Natural killer cell (primary cell): ENCODE measurements around the gene MMP10. TPM values are rescaled to one million over a fixed set of nuclear protein-coding genes. Genes with fewer than 3 reads are reported as not detected.

Source experiments
- ATAC-seq, 3 donors: fragments of 150-1000 bp in 2 of 3; fragments of 200-7000 bp in 1 of 3; cut with Tn5 transposase; 1 replicate in 1 of 3; 2 replicates in 2 of 3; pipeline ENCODE4 v1.10.0; 2021; ENCODE audit warnings: mild to moderate bottlenecking in 2 of 3, moderate library complexity in 2 of 3
- DNase-seq, 2 donors: peaks; one replicate each; pipeline versions ENCODE4 v3.0.0 to v3.0.0-alpha.2; 2013 to 2021; ENCODE audit warnings: mixed read lengths in 1 of 2
- H3K27ac ChIP-seq: one replicate; pipeline ENCODE4 v1.5.1; 2013; ENCODE audit warnings: mild to moderate bottlenecking, low read length
- H3K27me3 ChIP-seq: one replicate; pipeline ENCODE4 v1.6.1; 2013; ENCODE audit warnings: low read length; ENCODE audit not compliant: control insufficient read depth, insufficient read depth
- H3K36me3 ChIP-seq: one replicate; pipeline ENCODE4 v1.6.1; 2013; ENCODE audit warnings: low read length; ENCODE audit not compliant: control insufficient read depth, insufficient read depth
- H3K4me1 ChIP-seq: one replicate; pipeline ENCODE4 v1.6.1; 2013; ENCODE audit warnings: low read length; ENCODE audit not compliant: control insufficient read depth, insufficient read depth
- H3K4me3 ChIP-seq: one replicate; pipeline ENCODE4 v1.5.1; 2013; ENCODE audit warnings: low read length
- H3K9me3 ChIP-seq: one replicate; pipeline ENCODE4 v1.6.1; 2013; ENCODE audit warnings: low read length; ENCODE audit not compliant: control insufficient read depth, insufficient read depth
- H3K27ac Mint-ChIP-seq, 2 donors: one replicate each; pipeline ENCODE4 v1.8.0; 2022; ENCODE audit warnings: mild to moderate bottlenecking in 2 of 2, mixed read lengths in 2 of 2, moderate library complexity in 1 of 2
- H3K27me3 Mint-ChIP-seq, 2 donors: one replicate each; pipeline ENCODE4 v1.8.0; 2022; ENCODE audit warnings: low read depth in 2 of 2, mixed read lengths in 2 of 2
- H3K36me3 Mint-ChIP-seq: one replicate; pipeline ENCODE4 v1.8.0; 2022; ENCODE audit warnings: mixed read lengths
- H3K4me1 Mint-ChIP-seq, 2 donors: one replicate each; pipeline ENCODE4 v1.8.0; 2022; ENCODE audit warnings: mixed read lengths in 2 of 2
- H3K4me3 Mint-ChIP-seq: one replicate; pipeline ENCODE4 v1.8.0; 2022; ENCODE audit warnings: mild to moderate bottlenecking, moderate library complexity, mixed read lengths
- H3K9me3 Mint-ChIP-seq, 2 donors: one replicate each; pipeline ENCODE4 v1.8.0; 2022; ENCODE audit warnings: mixed read lengths in 2 of 2
- CTCF ChIP-seq: fragments of 200-600 bp; IDR thresholded peaks from one replicate; pipeline ENCODE4 v1.8.0; 2022; ENCODE audit warnings: antibody characterized with exemption
- WGBS: methylation state at CpG from one replicate; pipeline ENCODE4 v1.1.7; 2013; ENCODE audit warnings: missing lambda C conversion rate; ENCODE audit not compliant: insufficient coverage; 5-methylcytosine and 5-hydroxymethylcytosine counted together
- intact Hi-C: fragments of 100-400 bp; cut with micrococcal nuclease; formaldehyde crosslinking; loops from one replicate; pipeline ENCODE4 v1.14.2; 2022
- total RNA-seq, 4 donors: library from RNA; stranded (reverse); fragments of 120-200 nt in 1 of 4; gene quantifications; one replicate each; pipeline versions ENCODE4 v1.2.3 to v1.2.4, GENCODE V29; 2013 to 2022

The MMP10 gene
- not detected for total RNA-seq
- total RNA-seq (2013), result not detected

GRCh38 chr11:102780491-102780918 is at the start of gene MMP10:
Gene MMP10, minus strand, starts transcription at chr11:102780628. Its CDS starts 37 bp downstream, at chr11:102780591.
- Histone ChIP-seq H3K4me3 (no peak within 1 kb of the TSS), H3K27me3 (peaks cover 2% of the 10 kb centered on the region), H3K36me3 (no peaks in the 10 kb centered on the region), H3K4me1 (no peaks in the 10 kb centered on the region), H3K9me3 (no peaks in the 10 kb centered on the region), H3K27ac (no peak within 1 kb of the TSS)
- no peak for ATAC-seq
- H3K27me3 Mint-ChIP-seq, result no peaks in the 10 kb centered on the region
- H3K4me3 Mint-ChIP-seq, result no peak within 1 kb of the TSS
- no peak for DNase-seq
- intact Hi-C loops, result no loop called here
- no peaks in the 10 kb centered on the region for H3K36me3 Mint-ChIP-seq
- no peaks in the 10 kb centered on the region for H3K4me1 Mint-ChIP-seq
- WGBS, result 60% methylated on average over 1 of the region's 2 CpGs
- H3K27ac Mint-ChIP-seq, result no peak within 1 kb of the TSS
- TF ChIP-seq CTCF, result no peak
- peaks cover 2 to 3% of the 10 kb centered on the region in 2 donors for H3K9me3 Mint-ChIP-seq

- no peak for ATAC-seq
- Histone ChIP-seq H3K27me3 (no peaks in the 10 kb centered on the region), H3K9me3 (no peaks in the 10 kb centered on the region), H3K36me3 (no peaks in the 10 kb centered on the region), H3K27ac (no peak overlapping the region), H3K4me1 (no peaks in the 10 kb centered on the region), H3K4me3 (no peak overlapping the region)
- no peak for TF ChIP-seq CTCF
- DNase-seq, result no peak
- Mint-ChIP-seq H3K36me3 (no peaks in the 10 kb centered on the region), H3K4me3 (no peak overlapping the region), H3K27me3 (peaks cover 8 to 12% of the 10 kb centered on the region in 2 donors), H3K9me3 (no peaks in the 10 kb centered on the region), H3K27ac (no peak overlapping the region), H3K4me1 (no peaks in the 10 kb centered on the region)
- intact Hi-C loops, result no loop called here
- 65% methylated on average over 6 of the region's 6 CpGs for WGBS
These were observed 49.0 kb upstream of the MMP10 start for GRCh38 chr11:102829316-102830000.

- DNase-seq, result no peak
- no peak for ATAC-seq
- Mint-ChIP-seq H3K36me3 (no peaks in the 10 kb centered on the region), H3K9me3 (no peaks in the 10 kb centered on the region), H3K4me1 (no peaks in the 10 kb centered on the region), H3K27me3 (no peaks in the 10 kb centered on the region), H3K27ac (no peak overlapping the region), H3K4me3 (no peak overlapping the region)
- no peak for TF ChIP-seq CTCF
- no CpG with 5 or more reads among the region's 1 CpG for WGBS
- H3K36me3 ChIP-seq, result no peaks in the 10 kb centered on the region
- intact Hi-C loops, result no loop called here
- no peaks in the 10 kb centered on the region for H3K4me1 ChIP-seq
- H3K27me3 ChIP-seq, result no peaks in the 10 kb centered on the region
- no peak overlapping the region for H3K4me3 ChIP-seq
- H3K27ac ChIP-seq, result no peak overlapping the region
- no peaks in the 10 kb centered on the region for H3K9me3 ChIP-seq
These were observed 44.1 kb upstream of the MMP10 start for GRCh38 chr11:102824556-102824955.

- peaks cover 7 to 8% of the 10 kb centered on the region in 2 donors for H3K9me3 Mint-ChIP-seq
- DNase-seq, result no peak
These were observed 39.1 kb upstream of the MMP10 start for GRCh38 chr11:102819491-102819890.

More at GRCh38 chr11:102819491-102819890, 39.1 kb upstream of the MMP10 start:
- H3K27ac ChIP-seq, result no peak overlapping the region
- no peaks in the 10 kb centered on the region for H3K27me3 ChIP-seq
- WGBS, result 85% methylated on average over 6 of the region's 6 CpGs
- Mint-ChIP-seq H3K36me3 (no peaks in the 10 kb centered on the region), H3K27ac (no peak overlapping the region), H3K4me1 (no peaks in the 10 kb centered on the region), H3K27me3 (no peaks in the 10 kb centered on the region), H3K4me3 (no peak overlapping the region)
- no peak overlapping the region for H3K4me3 ChIP-seq
- H3K9me3 ChIP-seq, result no peaks in the 10 kb centered on the region
- no peak for ATAC-seq
- no peaks in the 10 kb centered on the region for H3K36me3 ChIP-seq
- TF ChIP-seq CTCF, result no peak
- intact Hi-C loops, result no loop called here
- no peaks in the 10 kb centered on the region for H3K4me1 ChIP-seq
